HEK293 (cell line): Measurements from ENCODE around the gene FES.

Source experiments
- CTCF ChIA-PET: fragments of 350-600 bp; formaldehyde crosslinking; extraction: SDS; loops from one replicate; lab custom pipeline; 2021; ENCODE audit warnings: antibody characterized with exemption; lab: Yijun Ruan, JAX
- POLR2A ChIA-PET: fragments of 300-600 bp; formaldehyde crosslinking; extraction: SDS; loops from one replicate; lab custom pipeline; 2020; ENCODE audit warnings: antibody characterized with exemption, inconsistent platforms; lab: Yijun Ruan, JAX
- H3K27ac ChIP-seq: fragments of 200-500 bp; sonication (Bioruptor generic); 2 replicates; pipeline ENCODE4 v1.5.1; 2014; ENCODE audit warnings: low read depth, low read length, control low read depth, inconsistent platforms; ENCODE audit errors: extremely low read depth
- H3K36me3 ChIP-seq, 2 experiments: fragments of 200-500 bp in 1 of 2; sonication (Bioruptor generic) in 1 of 2; 1 replicate in 1 of 2; 2 replicates in 1 of 2; pipeline ENCODE4 v1.5.1; 2014 to 2017; ENCODE audit warnings: inconsistent platforms in 2 of 2, low read length in 2 of 2; ENCODE audit not compliant: control insufficient read depth in 2 of 2, insufficient read depth in 1 of 2
- H3K4me1 ChIP-seq: fragments of 200-500 bp; sonication (Bioruptor generic); 2 replicates; pipeline ENCODE4 v1.5.1; 2014; ENCODE audit warnings: mild to moderate bottlenecking, low read length, inconsistent platforms; ENCODE audit not compliant: control insufficient read depth, insufficient read depth
- H3K4me3 ChIP-seq: 2 replicates; pipeline ENCODE4 v1.5.1; 2011; ENCODE audit warnings: low read depth, mild to moderate bottlenecking, control low read depth, low read length, moderate library complexity
- H3K9me3 ChIP-seq: fragments of 200-500 bp; sonication (Bioruptor generic); 2 replicates; pipeline ENCODE4 v1.5.1; 2014; ENCODE audit warnings: low read depth, low read length, inconsistent platforms; ENCODE audit not compliant: control insufficient read depth, insufficient read depth
- ELK4 ChIP-seq: IDR thresholded peaks from 2 replicates; pipeline ENCODE4 v1.6.1; 2011; ENCODE audit warnings: mild to moderate bottlenecking, low read depth, low read length, borderline replicate concordance
- KLF16 ChIP-seq: fragments of 450-650 bp; formaldehyde crosslinking; IDR thresholded peaks from 2 replicates; pipeline ENCODE4 v1.5.1; 2017; ENCODE audit warnings: missing biosample characterization, missing genetic modification characterization
- SP3 ChIP-seq: fragments of 450-650 bp; formaldehyde crosslinking; IDR thresholded peaks from 2 replicates; pipeline ENCODE4 v1.5.1; 2016; ENCODE audit warnings: missing biosample characterization, missing genetic modification characterization
- ZFP37 ChIP-seq: fragments of 450-650 bp; formaldehyde crosslinking; IDR thresholded peaks from 2 replicates; pipeline ENCODE4 v1.5.1; 2016; ENCODE audit warnings: missing biosample characterization, missing genetic modification characterization
- ZNF148 ChIP-seq: fragments of 450-650 bp; formaldehyde crosslinking; IDR thresholded peaks from 2 replicates; pipeline ENCODE4 v1.5.0; 2017; ENCODE audit warnings: missing biosample characterization, missing genetic modification characterization, borderline replicate concordance
- ZNF16 ChIP-seq: fragments of 450-650 bp; formaldehyde crosslinking; IDR thresholded peaks from 2 replicates; pipeline ENCODE4 v1.5.1; 2016; ENCODE audit warnings: low read depth, missing biosample characterization, missing genetic modification characterization
- ZNF19 ChIP-seq: fragments of 450-650 bp; formaldehyde crosslinking; IDR thresholded peaks from 2 replicates; pipeline ENCODE4; 2016; ENCODE audit warnings: missing biosample characterization, missing genetic modification characterization, low read depth
- ZNF202 ChIP-seq: fragments of 450-650 bp; formaldehyde crosslinking; IDR thresholded peaks from 2 replicates; pipeline ENCODE4 v1.5.1; 2016; ENCODE audit warnings: missing biosample characterization, missing genetic modification characterization, borderline replicate concordance
- ZNF513 ChIP-seq: fragments of 450-650 bp; IDR thresholded peaks from 2 replicates; pipeline ENCODE4 v1.5.1; 2018; ENCODE audit warnings: missing biosample characterization, missing genetic modification characterization
- ZNF544 ChIP-seq: fragments of 450-650 bp; formaldehyde crosslinking; IDR thresholded peaks from 2 replicates; pipeline ENCODE4 v1.5.0; 2017; ENCODE audit warnings: missing biosample characterization, missing genetic modification characterization
- ZNF548 ChIP-seq: fragments of 450-650 bp; formaldehyde crosslinking; IDR thresholded peaks from 2 replicates; pipeline ENCODE4 v1.5.1; 2016; ENCODE audit warnings: missing biosample characterization, missing genetic modification characterization
- ZNF585B ChIP-seq: fragments of 450-650 bp; formaldehyde crosslinking; IDR thresholded peaks from 2 replicates; pipeline ENCODE4 v1.5.1; 2016; ENCODE audit warnings: missing biosample characterization, missing genetic modification characterization
- ZNF670 ChIP-seq: fragments of 450-650 bp; formaldehyde crosslinking; IDR thresholded peaks from 2 replicates; pipeline ENCODE4 v1.5.1; 2016; ENCODE audit warnings: missing biosample characterization, missing genetic modification characterization, low read depth
- ZSCAN5A ChIP-seq: fragments of 450-650 bp; formaldehyde crosslinking; IDR thresholded peaks from 2 replicates; pipeline ENCODE4 v1.5.1; 2016; ENCODE audit warnings: missing biosample characterization, missing genetic modification characterization
- TF ChIP-seq, protein P1 (sequence below): fragments of 450-650 bp; formaldehyde crosslinking; IDR thresholded peaks from 2 replicates; pipeline ENCODE4 v1.5.1; 2016; ENCODE audit warnings: missing biosample characterization, missing genetic modification characterization

The FES gene

DNA sequence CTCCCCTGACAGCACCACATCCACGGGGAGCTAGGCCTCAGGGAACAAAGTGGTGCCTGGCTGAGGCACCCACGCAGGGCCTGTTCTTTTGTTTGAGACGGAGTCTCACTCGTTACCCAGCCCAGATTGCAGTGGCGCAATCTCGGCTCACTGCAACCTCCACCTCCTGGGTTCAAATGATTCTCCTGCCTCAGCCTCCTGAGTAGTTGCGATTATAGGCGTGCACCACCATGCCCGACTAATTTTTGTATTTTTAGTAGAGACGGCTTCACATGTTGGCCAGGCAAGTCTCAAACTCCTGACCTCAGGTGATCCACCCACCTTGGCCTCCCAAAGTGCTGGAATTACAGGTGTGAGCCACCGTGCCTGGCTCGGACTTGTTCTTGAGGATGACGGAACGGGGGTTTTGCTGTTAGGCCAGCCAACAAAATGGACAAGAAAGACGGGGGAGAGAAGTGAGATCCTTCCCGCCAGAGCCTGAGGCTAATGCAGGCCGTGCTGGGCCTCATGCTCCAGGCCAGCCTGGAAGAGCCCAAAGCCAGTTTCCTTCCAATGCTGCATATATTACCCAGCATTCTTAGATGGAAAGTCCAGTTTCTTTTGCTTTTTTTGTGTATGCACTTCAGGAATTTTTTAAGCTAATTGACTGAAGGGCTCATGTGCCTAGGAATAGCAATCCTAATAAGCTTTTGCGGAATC, 44.0 kb upstream of the FES start:
- Histone ChIP-seq H3K27ac (no peak overlapping the region), H3K4me3 (no peak overlapping the region), H3K9me3 (no peaks in the 10 kb centered on the region), H3K36me3 (no peaks in the 10 kb centered on the region), H3K4me1 (peaks cover 8% of the 10 kb centered on the region)
- CTCF ChIA-PET = interaction anchor here (2.1 kb wide), 1 partner anchor 45 kb away, joined by 4 read pairs; no protein-coding TSS in a partner anchor
- TF ChIP-seq ELK4 (no peak), ZNF16 (tag by site-specific recombination) (no peak), ZNF585B (tag by site-specific recombination) (no peak)
- TF ChIP-seq, protein P1, sequence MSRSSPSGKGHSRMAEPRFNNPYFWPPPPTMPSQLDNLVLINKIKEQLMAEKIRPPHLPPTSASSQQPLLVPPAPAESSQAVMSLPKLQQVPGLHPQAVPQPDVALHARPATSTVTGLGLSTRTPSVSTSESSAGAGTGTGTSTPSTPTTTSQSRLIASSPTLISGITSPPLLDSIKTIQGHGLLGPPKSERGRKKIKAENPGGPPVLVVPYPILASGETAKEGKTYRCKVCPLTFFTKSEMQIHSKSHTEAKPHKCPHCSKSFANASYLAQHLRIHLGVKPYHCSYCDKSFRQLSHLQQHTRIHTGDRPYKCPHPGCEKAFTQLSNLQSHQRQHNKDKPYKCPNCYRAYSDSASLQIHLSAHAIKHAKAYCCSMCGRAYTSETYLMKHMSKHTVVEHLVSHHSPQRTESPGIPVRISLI = no peak
- POLR2A ChIA-PET = no interaction called here

- CTCF ChIA-PET = interaction anchor here (0.7 to 2.1 kb wide), 2 partner anchors 44 to 45 kb away, joined by 3 to 4 read pairs; no protein-coding TSS in a partner anchor
- Histone ChIP-seq H3K4me1 (peaks cover 8% of the 10 kb centered on the region), H3K4me3 (no peak overlapping the region), H3K9me3 (no peaks in the 10 kb centered on the region)
- POLR2A ChIA-PET = no interaction called here
- TF ChIP-seq ZNF670 (tag by site-specific recombination) = no peak
- TF ChIP-seq ZNF202 = no peak
- TF ChIP-seq ZNF19 = no peak
- no peak for TF ChIP-seq SP3 (tag by site-specific recombination)
- TF ChIP-seq ZFP37 (tag by site-specific recombination) = no peak
- no peak for TF ChIP-seq ZSCAN5A (tag by site-specific recombination)
- TF ChIP-seq KLF16 (tag by site-specific recombination) = no peak
- TF ChIP-seq ZNF148 (tag by site-specific recombination) = no peak
- TF ChIP-seq ZNF544 (tag by site-specific recombination) = no peak
- TF ChIP-seq ZNF513 (tag by site-specific recombination) = no peak
- TF ChIP-seq ZNF548 (tag by site-specific recombination) = no peak
- TF ChIP-seq, all 188 proteins: peak for 0
- H3K36me3 ChIP-seq = no peaks in the 10 kb centered on the region
- H3K27ac ChIP-seq = no peak overlapping the region
These were observed 43.4 kb upstream of the FES start for GRCh38 chr15:90840954-90841353.
